ENCODE results near the gene IREB2. TPM values are rescaled to one million over a fixed set of nuclear protein-coding genes. Genes with fewer than 3 reads are reported as not detected.

IREB2 gene
- total RNA-seq, 2 experiments from 2014 or later, result 27.1 to 77.6 TPM

- no peak for TF ChIP-seq EZH2phosphoT487 (IDR thresholded peaks at IDR 0.05; ENCODE audit: borderline replicate concordance, low read depth, low read length)
- TF ChIP-seq CTCF (conservative IDR thresholded peaks at IDR 0.05; ENCODE audit: low read length), result no peak
- no TSS peak for BruUV-seq (replicated peaks)
- POLR2A ChIA-PET, result interaction anchor here (0.6 kb wide), 1 partner anchor 19 kb away, joined by 3 read pairs; no protein-coding TSS in a partner anchor
These were observed 44.9 kb upstream of the IREB2 start for GRCh38 chr15:78393137-78393536.

GRCh38 chr15:78394026-78394425, 44.0 kb upstream of the IREB2 start:
- Histone ChIP-seq H3K27ac (ENCODE audit: low read depth, low read length, poor library complexity, severe bottlenecking) (no peak overlapping the region), H3K9me3 (ENCODE audit: low read length) (no peaks in the 10 kb centered on the region), H3K4me2 (ENCODE audit: low read length) (no peak overlapping the region), H3K4me3 (ENCODE audit: low read depth, low read length, poor library complexity, severe bottlenecking) (no peak overlapping the region), H2AFZ (ENCODE audit: low read length) (no peak overlapping the region), H3K36me3 (ENCODE audit: insufficient read depth, low read length) (no peaks in the 10 kb centered on the region), H3K9me2 (ENCODE audit: insufficient read depth, low read length) (no peaks in the 10 kb centered on the region), H3K4me1 (ENCODE audit: insufficient read depth, low read length, poor library complexity, severe bottlenecking) (no peaks in the 10 kb centered on the region), H3K79me2 (ENCODE audit: insufficient read depth, low read depth, low read length) (no peaks in the 10 kb centered on the region), H4K20me1 (ENCODE audit: insufficient read depth, low read length) (no peaks in the 10 kb centered on the region)
- no peak for TF ChIP-seq EZH2phosphoT487 (IDR thresholded peaks at IDR 0.05; ENCODE audit: borderline replicate concordance, low read depth, low read length)
- TF ChIP-seq CTCF (conservative IDR thresholded peaks at IDR 0.05; ENCODE audit: low read length), result no peak
- intact Hi-C loops (cut with micrococcal nuclease; ENCODE audit: unreplicated experiment), result no loop called here
- DNase-seq (ENCODE audit: low spot score), result no peak
- ChIA-PET CTCF (ENCODE audit: unreplicated experiment) (no interaction called here), POLR2A (no interaction called here)
- BruUV-seq (replicated peaks), result no TSS peak

More at GRCh38 chr15:78393137-78393536, 44.9 kb upstream of the IREB2 start:
- Histone ChIP-seq H3K4me1 (ENCODE audit: insufficient read depth, low read length, poor library complexity, severe bottlenecking) (no peaks in the 10 kb centered on the region), H3K27ac (ENCODE audit: low read depth, low read length, poor library complexity, severe bottlenecking) (no peak overlapping the region), H3K9me3 (ENCODE audit: low read length) (no peaks in the 10 kb centered on the region), H4K20me1 (ENCODE audit: insufficient read depth, low read length) (no peaks in the 10 kb centered on the region), H3K4me3 (ENCODE audit: low read depth, low read length, poor library complexity, severe bottlenecking) (no peak overlapping the region), H3K4me2 (ENCODE audit: low read length) (no peak overlapping the region), H2AFZ (ENCODE audit: low read length) (no peak overlapping the region), H3K36me3 (ENCODE audit: insufficient read depth, low read length) (no peaks in the 10 kb centered on the region), H3K79me2 (ENCODE audit: insufficient read depth, low read depth, low read length) (no peaks in the 10 kb centered on the region), H3K9me2 (ENCODE audit: insufficient read depth, low read length) (no peaks in the 10 kb centered on the region)
- intact Hi-C loops (cut with micrococcal nuclease; ENCODE audit: unreplicated experiment), result no loop called here
- CTCF ChIA-PET (ENCODE audit: unreplicated experiment), result no interaction called here
- DNase-seq (ENCODE audit: low spot score), result no peak

- no peaks in the 10 kb centered on the region for H3K79me2 ChIP-seq (ENCODE audit: insufficient read depth, low read depth, low read length)
- DNase-seq (ENCODE audit: low spot score), result no peak
- no peaks in the 10 kb centered on the region for H3K36me3 ChIP-seq (ENCODE audit: insufficient read depth, low read length)
- no peak overlapping the region for H3K27ac ChIP-seq (ENCODE audit: low read depth, low read length, poor library complexity, severe bottlenecking)
- H3K4me3 ChIP-seq (ENCODE audit: low read depth, low read length, poor library complexity, severe bottlenecking), result no peak overlapping the region
- no peak overlapping the region for H2AFZ ChIP-seq (ENCODE audit: low read length)
- no peaks in the 10 kb centered on the region for H3K4me1 ChIP-seq (ENCODE audit: insufficient read depth, low read length, poor library complexity, severe bottlenecking)
- POLR2A ChIA-PET, result interaction anchor here (0.7 kb wide), 1 partner anchor 156 kb away, joined by 3 read pairs; no protein-coding TSS in a partner anchor
- CTCF ChIA-PET (ENCODE audit: unreplicated experiment), result interaction anchor here (0.6 kb wide), 1 partner anchor 46 kb away, joined by 3 read pairs; no protein-coding TSS in a partner anchor
- H4K20me1 ChIP-seq (ENCODE audit: insufficient read depth, low read length), result no peaks in the 10 kb centered on the region
- no peak overlapping the region for H3K4me2 ChIP-seq (ENCODE audit: low read length)
- BruUV-seq (replicated peaks), result no TSS peak
- H3K9me2 ChIP-seq (ENCODE audit: insufficient read depth, low read length), result no peaks in the 10 kb centered on the region
- intact Hi-C loops (cut with micrococcal nuclease; ENCODE audit: unreplicated experiment), result no loop called here
- H3K9me3 ChIP-seq (ENCODE audit: low read length), result no peaks in the 10 kb centered on the region
- TF ChIP-seq EZH2phosphoT487 (IDR thresholded peaks at IDR 0.05; ENCODE audit: borderline replicate concordance, low read depth, low read length) (no peak), CTCF (conservative IDR thresholded peaks at IDR 0.05; ENCODE audit: low read length) (no peak)
These were observed 42.9 kb upstream of the IREB2 start for GRCh38 chr15:78394981-78395616.

Data from OCI-LY7 (cell line).